HG02798 (cell line): ENCODE data around the gene TM9SF4.
"Not testable (repeated sequence)": the region's sequence is repeated elsewhere in the genome, so short reads cannot be mapped to it uniquely, and the experiment has no call there.

Source experiments
- ATAC-seq: cut with Tn5 transposase; IDR thresholded peaks from one replicate; pipeline ENCODE4 v1.9.1; 2021; ENCODE audit warnings: mild to moderate bottlenecking; ENCODE audit not compliant: unreplicated experiment, poor library complexity

TM9SF4 gene

DNA sequence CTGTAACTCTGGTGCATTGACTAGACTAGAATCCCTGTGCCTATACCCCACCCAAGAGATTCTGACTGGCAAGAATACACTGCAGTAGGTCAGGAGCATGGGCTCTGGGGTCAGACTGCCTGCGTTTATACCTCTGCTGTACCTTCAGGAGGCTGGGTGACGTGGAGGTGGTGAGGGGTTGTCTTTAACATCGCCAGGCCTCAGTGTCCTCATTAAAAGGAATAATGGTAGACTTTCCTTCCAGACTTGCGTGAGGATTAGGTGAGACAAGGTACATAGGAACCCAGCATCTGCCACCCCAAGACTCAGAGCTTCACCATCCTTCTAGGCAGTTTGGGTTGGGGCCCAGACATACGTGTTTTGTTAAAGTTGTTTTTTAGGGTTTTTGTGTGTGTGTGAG is 44.3 kb downstream of the TM9SF4 start:
- no peak for ATAC-seq

DNA sequence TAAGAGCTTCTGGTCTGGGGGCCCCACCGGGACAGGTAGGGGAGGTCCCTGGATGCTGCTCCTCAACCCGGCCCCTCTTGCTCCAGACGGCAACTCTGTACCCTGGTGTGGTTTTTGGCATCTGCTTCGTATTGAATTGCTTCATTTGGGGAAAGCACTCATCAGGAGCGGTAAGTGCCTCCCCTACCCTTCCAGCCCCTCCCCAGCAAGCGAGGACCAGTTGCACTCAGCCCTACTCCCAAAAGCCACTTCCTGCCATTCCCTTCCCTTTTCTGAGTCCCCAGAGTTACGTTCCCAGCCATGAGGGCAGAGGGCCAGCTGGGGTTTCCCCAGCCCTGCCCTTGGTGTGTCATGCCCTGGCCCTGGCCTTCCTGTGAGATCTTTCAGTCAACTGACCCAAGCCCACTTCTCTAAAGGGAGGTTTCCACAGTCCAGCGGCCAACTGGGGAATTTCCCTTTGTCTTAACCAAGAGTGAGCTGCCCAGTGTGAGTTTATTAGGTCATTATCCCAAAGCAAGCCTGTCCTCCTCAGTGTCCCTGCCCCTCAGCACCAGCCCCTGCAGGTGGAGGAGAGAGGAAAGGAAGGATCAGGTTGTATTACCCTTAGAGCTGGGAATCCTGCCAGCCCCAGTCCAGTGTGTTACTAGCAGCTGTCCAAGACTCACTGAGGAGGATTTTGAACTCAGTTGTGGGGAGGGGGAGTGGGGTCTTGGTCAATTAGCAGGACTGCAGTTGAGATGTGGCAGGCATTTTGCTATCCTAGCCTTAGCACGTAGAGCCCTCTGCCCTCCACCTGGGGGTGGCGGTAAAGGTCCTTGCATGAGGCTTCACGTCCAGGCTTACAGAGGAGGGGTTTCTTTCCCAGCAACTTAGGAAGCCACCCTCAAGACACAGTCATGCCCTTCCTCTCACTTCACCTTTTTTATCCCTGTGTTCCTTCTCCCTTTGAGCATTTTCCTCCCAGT is 45.8 kb downstream of the TM9SF4 start:
- peak; percentile 54 for ATAC-seq

DNA sequence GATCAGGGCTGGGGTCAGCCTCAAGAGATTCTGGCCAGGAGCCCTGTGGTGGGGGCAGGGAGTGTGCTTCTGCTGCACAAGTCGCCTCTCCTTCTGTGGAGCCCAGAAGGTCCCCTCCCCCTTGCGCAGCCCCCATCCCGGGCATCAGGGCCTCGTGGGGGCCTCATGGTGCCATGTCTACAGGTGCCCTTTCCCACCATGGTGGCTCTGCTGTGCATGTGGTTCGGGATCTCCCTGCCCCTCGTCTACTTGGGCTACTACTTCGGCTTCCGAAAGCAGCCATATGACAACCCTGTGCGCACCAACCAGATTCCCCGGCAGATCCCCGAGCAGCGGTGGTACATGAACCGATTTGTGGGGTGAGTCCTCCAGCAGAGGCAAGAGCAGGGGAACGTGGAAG is 48.1 kb downstream of the TM9SF4 start:
- ATAC-seq, result no peak

DNA sequence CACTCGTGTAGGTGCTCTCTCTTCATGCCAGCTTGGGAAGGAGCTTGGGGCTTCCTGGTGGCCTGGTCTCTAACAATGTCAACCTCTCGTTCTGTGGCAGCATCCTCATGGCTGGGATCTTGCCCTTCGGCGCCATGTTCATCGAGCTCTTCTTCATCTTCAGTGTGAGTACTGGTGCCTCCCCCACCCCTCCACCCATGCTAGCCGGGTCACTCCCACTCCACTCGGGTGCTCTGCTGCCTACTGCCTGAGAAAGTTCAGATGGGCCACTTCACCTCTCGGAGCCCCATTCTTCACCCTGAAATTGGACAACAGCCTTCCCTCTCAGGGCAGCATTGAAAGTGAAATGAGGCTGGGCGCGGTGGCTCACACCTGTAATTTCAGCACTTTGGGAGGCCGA is 48.8 kb downstream of the TM9SF4 start:
- ATAC-seq, result no peak

GRCh38 chr20:32158943-32159660 is 49.6 kb downstream of the TM9SF4 start:
- no peak for ATAC-seq

- no peak for ATAC-seq
Measured at GRCh38 chr20:32159766-32160221, 50.3 kb downstream of the TM9SF4 start.

DNA sequence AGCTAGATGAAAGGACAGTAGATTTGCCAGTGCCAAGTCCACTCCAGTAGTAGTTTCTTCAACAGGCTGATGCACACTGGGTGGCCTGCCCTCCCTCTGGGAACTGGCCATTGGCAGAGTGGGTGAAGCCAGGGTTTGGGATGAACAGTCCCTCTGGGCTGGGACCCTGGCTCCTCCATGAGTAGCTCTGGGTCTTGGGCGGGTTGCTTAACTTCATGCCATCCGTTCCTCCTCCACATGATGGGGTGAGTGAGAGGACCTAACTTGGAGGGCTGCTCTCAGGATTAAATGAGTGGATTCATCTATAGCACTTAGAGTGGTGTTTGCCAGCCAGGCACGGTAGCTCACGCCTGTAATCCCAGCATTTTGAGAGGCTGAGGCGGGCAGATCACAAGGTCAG is 50.8 kb downstream of the TM9SF4 start:
- no peak for ATAC-seq

GRCh38 chr20:32162351-32162750 is 52.8 kb downstream of the TM9SF4 start:
- ATAC-seq, result no peak

- ATAC-seq, result no peak
Measured at GRCh38 chr20:32163951-32164350, 54.4 kb downstream of the TM9SF4 start.

GRCh38 chr20:32164984-32165735 is 55.6 kb downstream of the TM9SF4 start:
- no peak for ATAC-seq

GRCh38 chr20:32165836-32166545 is 56.5 kb downstream of the TM9SF4 start:
- ATAC-seq, result no peak

DNA sequence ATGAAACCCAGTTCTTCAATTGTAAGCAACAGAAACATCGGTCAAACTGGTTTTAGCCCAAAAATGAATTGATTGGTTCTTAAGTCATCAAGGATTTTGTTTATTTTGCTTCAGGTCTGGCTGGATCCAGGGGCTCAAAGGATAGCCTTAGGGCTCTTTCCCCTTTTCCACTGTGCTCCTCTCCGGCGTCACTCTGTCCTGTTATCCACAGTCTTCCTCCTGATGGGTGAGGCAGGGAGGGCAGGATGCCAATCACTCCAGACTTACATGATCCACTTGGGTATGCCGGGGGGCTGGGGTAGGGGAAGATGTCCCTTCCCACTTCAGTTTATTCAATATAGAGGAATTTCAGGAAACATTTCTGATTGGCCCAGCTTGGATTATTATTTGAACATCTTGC is 58.0 kb downstream of the TM9SF4 start:
- ATAC-seq, result no peak

DNA sequence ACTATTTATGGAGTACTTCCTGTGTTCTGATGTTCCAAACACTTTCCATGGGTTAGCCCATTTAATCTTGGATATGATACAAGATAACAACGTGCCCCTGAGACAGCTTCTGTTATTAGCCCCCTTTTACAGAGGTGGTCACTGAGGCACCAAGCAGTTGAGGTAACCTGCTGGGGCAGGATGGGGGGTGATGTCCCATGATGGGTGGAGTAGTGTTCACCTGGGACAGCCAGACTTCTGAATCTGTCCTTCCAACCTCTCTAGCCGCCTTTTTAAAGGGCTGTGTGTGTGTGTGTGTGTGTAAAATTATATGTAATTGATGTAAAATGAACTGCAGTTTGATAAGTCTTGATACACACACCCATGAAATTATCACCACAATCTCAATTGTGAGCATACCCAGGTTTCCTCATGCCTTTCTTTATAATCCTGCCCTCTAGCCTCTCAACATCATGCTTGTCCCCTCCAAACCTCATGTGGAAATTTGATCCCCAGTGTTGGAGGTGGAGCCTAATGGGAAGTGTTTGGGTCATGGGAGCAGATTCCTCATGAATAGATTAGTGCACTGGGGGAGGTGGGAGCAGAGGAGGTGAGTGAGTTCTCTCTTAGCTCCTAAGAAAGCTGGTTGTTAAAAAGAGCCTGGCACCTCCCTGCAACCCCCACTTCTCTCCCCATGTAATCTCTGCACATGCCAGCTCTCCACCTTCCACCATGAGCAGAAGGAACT is 58.8 kb downstream of the TM9SF4 start:
- no peak for ATAC-seq

- not testable (repeated sequence) for ATAC-seq
Measured at GRCh38 chr20:32177696-32178095, 68.2 kb downstream of the TM9SF4 start.

DNA sequence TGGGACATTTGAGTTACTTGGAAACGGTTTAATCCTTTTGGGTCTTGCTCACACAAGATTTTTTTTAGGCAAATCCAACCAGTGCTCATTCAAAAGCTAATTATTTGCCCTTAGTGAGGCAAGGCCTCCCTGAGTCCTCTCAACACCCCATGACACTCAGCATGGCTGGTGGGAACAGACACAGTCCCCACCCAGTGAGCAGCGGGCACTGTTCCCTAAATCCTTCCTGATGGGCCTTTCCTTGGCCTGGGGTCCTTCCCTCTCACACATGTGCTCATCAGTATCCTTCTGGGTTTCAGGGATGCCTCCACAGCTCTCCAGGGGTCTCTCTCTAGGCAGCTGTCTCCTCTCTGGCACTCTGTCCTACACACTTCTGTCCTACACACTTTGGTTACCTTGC is 70.0 kb downstream of the TM9SF4 start:
- ATAC-seq, result no peak

DNA sequence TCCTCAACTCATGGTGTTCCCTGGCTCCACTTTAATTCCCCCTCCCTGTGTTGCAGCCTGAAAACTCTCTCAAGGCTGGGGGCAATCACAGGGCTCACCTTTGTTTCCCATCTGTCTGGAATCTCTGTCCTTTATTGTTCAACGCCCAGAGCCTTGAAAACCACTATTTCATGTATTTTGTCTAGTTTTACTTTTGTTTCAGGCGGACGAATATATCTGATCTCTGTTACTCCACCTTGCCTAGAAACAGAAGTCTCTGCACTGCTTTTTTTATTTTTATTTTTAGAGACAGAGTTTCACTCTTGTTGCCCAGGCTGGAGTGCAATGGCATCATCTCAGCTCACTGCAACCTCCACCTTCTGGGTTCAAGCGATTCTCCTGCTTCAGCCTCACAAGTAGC is 70.4 kb downstream of the TM9SF4 start:
- ATAC-seq, result no peak

DNA sequence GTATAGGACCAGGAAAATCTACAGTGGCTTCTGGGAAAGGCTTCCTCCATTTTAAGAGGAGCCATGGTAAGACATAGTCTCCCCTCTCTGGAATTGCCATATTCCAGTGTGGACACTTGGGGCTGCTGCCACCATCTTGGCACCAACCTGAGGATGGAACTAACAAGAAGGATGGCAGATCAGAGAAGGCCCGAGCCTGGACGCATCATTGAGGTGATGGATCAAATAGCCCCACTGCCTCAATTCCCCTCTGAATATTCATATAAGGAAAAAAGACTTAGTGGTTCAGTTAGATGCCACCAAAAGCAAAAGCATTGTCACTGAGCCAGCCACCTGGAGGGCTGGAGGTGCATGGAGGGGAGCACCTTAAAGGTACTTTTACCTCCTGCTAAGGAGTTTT is 72.1 kb downstream of the TM9SF4 start:
- ATAC-seq, result no peak

DNA sequence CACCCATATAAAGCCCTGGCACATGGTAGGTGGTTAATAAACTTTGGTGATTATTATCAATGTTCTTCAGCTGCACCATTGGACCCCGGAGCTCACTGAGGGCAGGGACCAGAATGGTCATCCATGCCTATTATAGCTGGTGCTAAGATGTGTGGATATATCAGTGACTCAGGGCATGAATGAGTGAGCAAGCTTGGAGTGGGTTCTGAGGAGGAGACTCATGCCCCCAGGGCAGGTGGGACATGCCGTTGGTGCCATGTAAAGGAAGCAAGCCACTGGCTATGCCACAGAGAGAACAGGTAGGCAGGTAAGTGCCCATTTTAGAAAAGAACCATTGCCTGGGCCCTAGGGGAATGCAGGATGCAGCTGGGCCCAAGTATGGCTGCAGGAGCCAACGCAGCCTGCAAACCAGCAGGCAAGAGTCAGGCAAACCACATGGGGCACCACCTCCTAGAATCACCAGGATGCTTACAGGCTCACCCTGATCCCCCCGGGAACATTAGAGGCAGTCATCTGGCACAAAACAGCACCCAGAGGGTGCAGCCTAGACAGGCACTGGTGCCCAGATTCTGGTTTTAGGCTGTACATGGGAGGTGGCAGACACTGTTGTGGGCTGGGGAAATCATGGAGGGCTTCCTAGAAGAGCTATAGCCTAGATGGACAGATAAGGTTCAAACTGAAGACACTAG is 74.6 kb downstream of the TM9SF4 start:
- no peak for ATAC-seq
